Heart left ventricle (tissue), 16 donors: ENCODE results near the gene SPATA45. TPM values are rescaled to one million over a fixed set of nuclear protein-coding genes. Genes with fewer than 3 reads are reported as not detected.

Experiments
- ATAC-seq, 4 donors: fragments of 200-7000 bp; cut with Tn5 transposase; one replicate each; pipeline ENCODE4 v1.9.1; 2020 to 2022; ENCODE audit warnings: moderate library complexity in 4 of 4, mild to moderate bottlenecking in 3 of 4, moderate number of reproducible peaks in 1 of 4
- DNase-seq, 5 donors: peaks; one replicate each; pipeline ENCODE4 v3.0.0-alpha.2; 2020
- H3K27ac ChIP-seq, 12 donors: fragments of 200-600 bp; sonication (generic) in 4 of 12; one replicate each; pipeline versions ENCODE4 v1.5.0 to v1.8.0; 2016 to 2022; ENCODE audit warnings: mild to moderate bottlenecking in 2 of 12
- H3K27me3 ChIP-seq, 9 donors: fragments of 200-600 bp; sonication (generic) in 2 of 9; one replicate each; pipeline versions ENCODE4 v1.5.1 to v1.8.0; 2016 to 2022; ENCODE audit warnings: mild to moderate bottlenecking in 3 of 9
- H3K36me3 ChIP-seq, 9 donors: fragments of 200-600 bp; sonication (generic) in 2 of 9; one replicate each; pipeline versions ENCODE4 v1.5.0 to v1.8.0; 2018 to 2022; ENCODE audit warnings: mild to moderate bottlenecking in 2 of 9
- H3K4me1 ChIP-seq, 12 donors: fragments of 200-600 bp; sonication (generic) in 4 of 12; one replicate each; pipeline versions ENCODE4 v1.5.0 to v1.8.0; 2016 to 2022; ENCODE audit warnings: mild to moderate bottlenecking in 3 of 12
- H3K4me3 ChIP-seq, 12 donors: fragments of 200-600 bp; sonication (generic) in 4 of 12; one replicate each; pipeline versions ENCODE4 v1.5.0 to v1.8.0; 2017 to 2022; ENCODE audit warnings: mild to moderate bottlenecking in 9 of 12, moderate library complexity in 4 of 12
- H3K9me3 ChIP-seq, 12 donors: fragments of 200-600 bp; sonication (generic) in 4 of 12; one replicate each; pipeline versions ENCODE4 v1.5.0 to v1.8.0; 2016 to 2022; ENCODE audit warnings: mild to moderate bottlenecking in 1 of 12
- CTCF ChIP-seq, 12 donors: fragments of 200-600 bp; sonication (generic) in 4 of 12; IDR thresholded peaks; one replicate each; pipeline versions ENCODE4 v1.5.0 to v1.8.0; 2018 to 2022; ENCODE audit warnings: antibody characterized with exemption in 12 of 12, mild to moderate bottlenecking in 5 of 12
- POLR2A ChIP-seq, 2 donors: fragments of 450-650 bp; IDR thresholded peaks; one replicate each; pipeline ENCODE4 v1.6.1; 2017; ENCODE audit warnings: antibody characterized with exemption in 2 of 2, mild to moderate bottlenecking in 2 of 2, moderate library complexity in 2 of 2
- WGBS, 4 donors: extraction: QIAGEN DNeasy Blood & Tissue Kit in 2 of 4; methylation state at CpG; one replicate each; pipeline versions ENCODE4 v1.1.5 to v1.1.7; 2013 to 2018; 5-methylcytosine and 5-hydroxymethylcytosine counted together
- intact Hi-C, 10 donors: fragments of 100-400 bp; cut with DNase I; formaldehyde crosslinking; loops; one replicate each; pipeline versions ENCODE4 v1.11.1 to v1.14.2; 2022
- polyA plus RNA-seq, 2 donors: library from polyadenylated mRNA; stranded (reverse); fragments of 200-250 nt; gene quantifications; one replicate each; pipeline ENCODE4 v1.2.3, GENCODE V29; 2013
- total RNA-seq, 9 donors: library from RNA; depleted of rRNA in 2 of 9; stranded (reverse); fragments of >200 nt in 2 of 9; fragmentation: NEBNext Ultra II Directional in 3 of 9; extraction: Animal tissue kit (Norgen Biotek cat#: 25700) in 3 of 9; gene quantifications; one replicate each; pipeline versions ENCODE4 v1.1.0 to v1.2.4, GENCODE V29; 2016 to 2023
- donor health status: ischemic (EF 13 %, LVEDD 7.1; RV severe dilation, severe dysfunction).
- donor health status: healthy with polysubstance abuse.
- donor health status: DM: no; HTN: yes; CAD: no.
- donor health status: DM: no; HTN: no; CAD: no.
- donor health status: ischemic (EF 25% LVEDD 6.9; RV normal size, moderate dysfunction).
- donor health status: ischemic (EF 25% LVEDD 5.7; RV mildly dilated, moderate dysfunction).
- donor health status: healthy.
- donor health status: DM: yes; HTN: yes; CAD: no.
- donor health status: ischemic (EF 35%, LVEDD 5.7; RV mildly dilated, moderate dysfunction).
- donor health status: nonischemic (EF 11% LVEDD 7.7; RV severe dilation, severe dysfunction).
- donor health status: DM: yes; HTN: yes; CAD: no.
- donor health status: PGD.
- donor health status: ischemic (EF 29% LVEDD 5.4; RV normal size, mild dysfunction).
- donor health status: nonischemic (EF 23%, LVEDD 6.1; RV moderate dilation, normal function).

Gene SPATA45
- total and polyA plus RNA-seq, 11 donors: not detected

- Histone ChIP-seq H3K36me3 (peaks cover 0 to 43% (median 34%) of the 10 kb centered on the region in 9 donors), H3K4me1 (peaks cover 0 to 5% (median 0%) of the 10 kb centered on the region in 12 donors), H3K27ac (no peak overlapping the region), H3K9me3 (no peaks in the 10 kb centered on the region), H3K27me3 (no peaks in the 10 kb centered on the region), H3K4me3 (no peak overlapping the region)
- WGBS, 4 donors: 36 to 49% (median 45%) methylated on average over 5 of the region's 5 CpGs
- peak in 2 of 4 donors; percentile 37 to 38 for ATAC-seq
- TF ChIP-seq CTCF (IDR thresholded peaks at IDR 0.05) (peak in 11 of 12 donors; percentile 15 to 55 (median 35)), POLR2A (IDR thresholded peaks at IDR 0.05) (no peak)
- DNase-seq: no peak
- intact Hi-C loops: loop anchor here (2.0 to 10.0 kb wide), 5 partner anchors 178 to 188 kb away; no protein-coding TSS in a partner anchor
Observed at GRCh38 chr1:212814537-212815334, 32.7 kb downstream of the SPATA45 start.

GRCh38 chr1:212805767-212806166, 41.7 kb downstream of the SPATA45 start:
- 90 to 95% (median 94%) methylated on average over 3 of the region's 3 CpGs for WGBS, 4 donors
- H3K4me3 ChIP-seq: no peak overlapping the region
- no peaks in the 10 kb centered on the region for H3K27me3 ChIP-seq
- H3K4me1 ChIP-seq: no peaks in the 10 kb centered on the region
- no peak for DNase-seq
- H3K36me3 ChIP-seq: peaks cover 0 to 94% (median 87%) of the 10 kb centered on the region in 9 donors
- TF ChIP-seq CTCF (IDR thresholded peaks at IDR 0.05) (no peak), POLR2A (IDR thresholded peaks at IDR 0.05) (no peak)
- ATAC-seq: no peak
- no peaks in the 10 kb centered on the region for H3K9me3 ChIP-seq
- intact Hi-C loops: no loop called here
- H3K27ac ChIP-seq: no peak overlapping the region

GRCh38 chr1:212797681-212798080, 49.8 kb downstream of the SPATA45 start:
- intact Hi-C loops: loop anchor here in 1 of 10 donors (10.0 kb wide), 1 partner anchor 323 kb away; no protein-coding TSS in a partner anchor
- H3K27ac ChIP-seq: no peak overlapping the region
- TF ChIP-seq CTCF (IDR thresholded peaks at IDR 0.05): no peak
- no peak for TF ChIP-seq POLR2A (IDR thresholded peaks at IDR 0.05)
- WGBS, 4 donors: 92 to 99% (median 96%) methylated on average over 3 of the region's 3 CpGs
- H3K27me3 ChIP-seq: no peaks in the 10 kb centered on the region
- ATAC-seq (no peak), DNase-seq (no peak)
- peaks cover 0 to 28% (median 4%) of the 10 kb centered on the region in 12 donors for H3K4me1 ChIP-seq
- no peak overlapping the region for H3K4me3 ChIP-seq
- H3K36me3 ChIP-seq: peaks cover 0 to 76% (median 69%) of the 10 kb centered on the region in 9 donors
- no peaks in the 10 kb centered on the region for H3K9me3 ChIP-seq

- TF ChIP-seq POLR2A (IDR thresholded peaks at IDR 0.05) (no peak), CTCF (IDR thresholded peaks at IDR 0.05) (no peak)
- WGBS, 4 donors: 53 to 78% (median 60%) methylated on average over 1 of the region's 1 CpG
- peaks cover 0 to 45% (median 19%) of the 10 kb centered on the region in 12 donors for H3K4me1 ChIP-seq
Observed at GRCh38 chr1:212794561-212795014, 52.9 kb downstream of the SPATA45 start.

More at GRCh38 chr1:212794561-212795014, 52.9 kb downstream of the SPATA45 start:
- peak overlapping the region in 1 of 12 donors; percentile 94 for H3K27ac ChIP-seq
- H3K4me3 ChIP-seq: peak overlapping the region in 1 of 12 donors; percentile 12
- H3K36me3 ChIP-seq: peaks cover 0 to 45% (median 38%) of the 10 kb centered on the region in 9 donors
- intact Hi-C loops: loop anchor here in 1 of 10 donors (5.0 to 10.0 kb wide), 2 partner anchors 63 to 320 kb away; partner anchors contain the start of gene FLVCR1
- no peaks in the 10 kb centered on the region for H3K9me3 ChIP-seq
- no peaks in the 10 kb centered on the region for H3K27me3 ChIP-seq
- ATAC-seq (peak in 2 of 4 donors; percentile 31 to 48), DNase-seq (no peak)
